Type B pancreatic cell (in vitro differentiated cells): ENCODE measurements around the gene CBL. TPM values are rescaled to one million over a fixed set of nuclear protein-coding genes. Genes with fewer than 3 reads are reported as not detected.
"Not testable (repeated sequence)": the region's sequence is repeated elsewhere in the genome, so short reads cannot be mapped to it uniquely, and the experiment has no call there.

Source experiments
- DNase-seq: peaks from one replicate; pipeline ENCODE4 v3.0.0; 2021; ENCODE audit warnings: mixed read lengths; ENCODE audit not compliant: unreplicated experiment; ENCODE audit errors: extremely low spot score
- H3K27ac Mint-ChIP-seq: 2 replicates; pipeline ENCODE4 v1.8.0; 2021; ENCODE audit warnings: mild to moderate bottlenecking, mixed read lengths
- H3K27me3 Mint-ChIP-seq: 2 replicates; pipeline ENCODE4 v1.8.0; 2021; ENCODE audit warnings: mixed read lengths
- H3K36me3 Mint-ChIP-seq: 2 replicates; pipeline ENCODE4 v1.8.0; 2021; ENCODE audit warnings: mixed read lengths
- H3K4me1 Mint-ChIP-seq: one replicate; pipeline ENCODE4 v1.8.0; 2021; ENCODE audit warnings: mixed read lengths; ENCODE audit not compliant: unreplicated experiment
- H3K4me3 Mint-ChIP-seq: 2 replicates; pipeline ENCODE4 v1.8.0; 2021; ENCODE audit warnings: mild to moderate bottlenecking, mixed read lengths
- H3K9me3 Mint-ChIP-seq: 2 replicates; pipeline ENCODE4 v1.8.0; 2021; ENCODE audit warnings: mixed read lengths
- CTCF ChIP-seq: fragments of 200-600 bp; sonication (generic); conservative IDR thresholded peaks from 2 replicates; pipeline ENCODE4 v1.5.0; 2021; ENCODE audit warnings: antibody characterized with exemption, mild to moderate bottlenecking
- total RNA-seq: library from RNA; stranded (reverse); gene quantifications from 2 replicates; pipeline ENCODE4 v1.2.1, GENCODE V29; 2021; ENCODE audit warnings: low replicate concordance

The CBL gene
- total RNA-seq, 1 donor from 2014 or later, result 21.1 TPM

- no peak for TF ChIP-seq CTCF
- Mint-ChIP-seq H3K4me1 (peaks cover 13% of the 10 kb centered on the region), H3K27ac (no peak overlapping the region), H3K9me3 (no peaks in the 10 kb centered on the region), H3K27me3 (no peaks in the 10 kb centered on the region), H3K36me3 (no peaks in the 10 kb centered on the region), H3K4me3 (no peak overlapping the region)
- DNase-seq, result no peak
These were observed 18.8 kb upstream of the CBL start for GRCh38 chr11:119187123-119187892.

- no peak overlapping the region for H3K4me3 Mint-ChIP-seq
- no peaks in the 10 kb centered on the region for H3K36me3 Mint-ChIP-seq
- peaks cover 13% of the 10 kb centered on the region for H3K4me1 Mint-ChIP-seq
- no peak for TF ChIP-seq CTCF
- DNase-seq, result no peak
- no peaks in the 10 kb centered on the region for H3K27me3 Mint-ChIP-seq
- no peaks in the 10 kb centered on the region for H3K9me3 Mint-ChIP-seq
- H3K27ac Mint-ChIP-seq, result no peak overlapping the region
These were observed 18.1 kb upstream of the CBL start for GRCh38 chr11:119188067-119188466.

- no peaks in the 10 kb centered on the region for H3K9me3 Mint-ChIP-seq
- TF ChIP-seq CTCF, result no peak
These were observed 17.3 kb upstream of the CBL start for GRCh38 chr11:119188887-119189286.

GRCh38 chr11:119189393-119189792 is 16.7 kb upstream of the CBL start:
- no peak for TF ChIP-seq CTCF
- Mint-ChIP-seq H3K9me3 (no peaks in the 10 kb centered on the region), H3K4me3 (no peak overlapping the region), H3K36me3 (no peaks in the 10 kb centered on the region), H3K27ac (peak overlapping the region; percentile 60), H3K4me1 (peaks cover 13% of the 10 kb centered on the region), H3K27me3 (no peaks in the 10 kb centered on the region)
- DNase-seq, result no peak

More at GRCh38 chr11:119188887-119189286, 17.3 kb upstream of the CBL start:
- peak overlapping the region; percentile 60 for H3K27ac Mint-ChIP-seq
- H3K36me3 Mint-ChIP-seq, result no peaks in the 10 kb centered on the region
- H3K4me1 Mint-ChIP-seq, result peaks cover 13% of the 10 kb centered on the region
- DNase-seq, result no peak
- H3K4me3 Mint-ChIP-seq, result no peak overlapping the region
- H3K27me3 Mint-ChIP-seq, result no peaks in the 10 kb centered on the region

- Mint-ChIP-seq H3K27me3 (no peaks in the 10 kb centered on the region), H3K36me3 (no peaks in the 10 kb centered on the region), H3K4me3 (no peak overlapping the region), H3K4me1 (peaks cover 10% of the 10 kb centered on the region), H3K27ac (no peak overlapping the region), H3K9me3 (no peaks in the 10 kb centered on the region)
- no peak for TF ChIP-seq CTCF
- no peak for DNase-seq
These were observed 15.6 kb upstream of the CBL start for GRCh38 chr11:119190531-119190930.

GRCh38 chr11:119191265-119191664 is 14.9 kb upstream of the CBL start:
- H3K27ac Mint-ChIP-seq, H3K36me3 Mint-ChIP-seq, H3K9me3 Mint-ChIP-seq, H3K4me3 Mint-ChIP-seq, DNase-seq, H3K27me3 Mint-ChIP-seq, H3K4me1 Mint-ChIP-seq: not testable (repeated sequence)
